Measurements from ENCODE around the gene CHST9. TPM values are rescaled to one million over a fixed set of nuclear protein-coding genes. Genes with fewer than 3 reads are reported as not detected.
"Not testable (repeated sequence)": the region's sequence is repeated elsewhere in the genome, so short reads cannot be mapped to it uniquely, and the experiment has no call there.

CHST9 gene
- polyA plus RNA-seq, 3 donors, result 4.1 to 6.2 (median 4.1) TPM

DNA sequence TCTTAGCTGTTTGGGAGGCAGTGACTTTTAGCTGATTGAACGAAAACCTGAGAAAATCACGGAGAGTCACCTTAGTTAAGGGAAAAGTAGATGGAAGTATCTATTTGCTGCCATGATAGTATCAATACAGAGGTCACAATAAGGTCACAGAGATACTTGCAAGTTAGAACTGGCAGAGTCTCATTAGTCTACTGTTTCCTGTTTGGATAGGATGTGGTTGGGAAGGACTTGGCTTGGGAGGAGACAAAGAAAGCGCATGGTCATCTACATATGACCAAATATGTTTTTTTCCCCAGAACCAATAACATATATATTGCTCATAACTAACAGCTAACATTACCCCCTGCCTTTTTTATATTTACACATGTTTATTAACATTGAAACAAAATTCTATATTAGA lies 241.2 kb downstream of the CHST9 start:
- no peak for DNase-seq (ENCODE audit: low read depth in 3 of 3, low spot score in 2 of 3)

DNA sequence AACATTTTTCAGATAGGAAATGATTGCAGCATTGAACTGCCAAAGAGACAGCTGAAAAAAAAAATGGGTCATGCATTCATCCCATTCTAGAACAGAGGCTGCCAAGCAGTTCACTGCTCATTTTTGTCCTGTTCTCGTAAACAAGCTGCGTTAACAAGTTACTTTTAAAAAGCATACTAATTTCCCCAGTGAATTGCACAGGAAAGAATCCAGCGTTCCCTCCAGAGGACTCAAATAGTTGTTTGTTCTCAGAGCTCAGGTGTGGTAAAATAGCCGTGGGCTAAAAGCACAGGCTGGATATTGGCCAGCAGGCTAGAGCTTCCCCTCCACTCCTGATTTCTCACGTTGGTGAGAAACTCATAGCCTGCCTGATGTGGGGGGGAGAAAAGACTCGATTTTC lies 243.5 kb downstream of the CHST9 start:
- no peak for DNase-seq (ENCODE audit: low read depth in 3 of 3, low spot score in 2 of 3)

DNA sequence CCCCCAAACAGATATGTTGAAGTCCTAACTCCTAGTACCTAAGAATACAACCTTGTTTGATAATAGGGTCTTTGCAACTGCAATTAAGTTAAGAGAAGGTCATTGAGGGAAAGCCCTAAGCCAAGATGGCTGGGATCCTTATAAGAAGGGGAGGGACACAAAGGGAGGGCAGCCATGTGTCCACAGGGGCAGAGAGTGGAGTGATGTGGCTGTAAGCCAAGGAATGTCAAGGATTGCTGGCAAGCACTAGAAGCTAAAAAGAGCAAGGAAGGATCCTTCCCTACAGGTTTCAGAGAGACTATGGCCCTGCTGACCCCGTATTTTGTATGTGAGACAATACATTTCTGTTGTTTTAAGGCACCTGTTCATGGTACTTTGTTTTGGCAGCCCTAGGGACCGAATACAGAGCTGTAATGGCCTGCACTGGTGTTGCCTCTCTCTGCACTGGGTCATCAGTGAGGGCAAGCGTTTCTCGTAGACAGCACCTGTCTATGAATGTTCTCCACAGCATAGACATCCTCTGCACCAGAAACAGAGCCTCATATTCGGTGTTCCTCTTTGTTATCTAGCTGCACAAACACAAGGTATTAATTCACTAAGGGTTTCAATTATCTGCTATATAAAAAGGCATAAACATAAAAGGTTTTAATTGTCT lies 244.2 kb downstream of the CHST9 start:
- no peak for DNase-seq (ENCODE audit: low read depth in 3 of 3, low spot score in 2 of 3)

DNA sequence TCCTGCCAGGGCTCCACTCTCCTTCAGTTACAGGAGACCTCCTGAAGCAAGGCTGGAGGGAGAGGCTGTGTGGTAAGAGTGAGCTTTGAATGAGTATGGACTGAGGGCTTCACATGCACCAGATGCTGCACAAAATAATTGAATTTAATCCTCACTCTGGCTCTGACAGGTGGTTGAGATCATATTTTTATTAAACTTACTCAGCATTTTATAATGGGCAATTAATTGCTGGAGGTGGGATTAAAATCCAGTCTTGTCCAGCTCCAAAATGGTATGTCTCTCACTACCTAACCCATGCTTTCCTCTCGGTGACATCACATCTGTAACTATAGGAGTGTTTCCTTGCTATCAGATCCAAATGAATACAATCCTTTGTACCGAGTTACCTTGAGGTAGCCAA lies 253.4 kb downstream of the CHST9 start:
- no peak for DNase-seq (ENCODE audit: low read depth in 3 of 3, low spot score in 2 of 3)

DNA sequence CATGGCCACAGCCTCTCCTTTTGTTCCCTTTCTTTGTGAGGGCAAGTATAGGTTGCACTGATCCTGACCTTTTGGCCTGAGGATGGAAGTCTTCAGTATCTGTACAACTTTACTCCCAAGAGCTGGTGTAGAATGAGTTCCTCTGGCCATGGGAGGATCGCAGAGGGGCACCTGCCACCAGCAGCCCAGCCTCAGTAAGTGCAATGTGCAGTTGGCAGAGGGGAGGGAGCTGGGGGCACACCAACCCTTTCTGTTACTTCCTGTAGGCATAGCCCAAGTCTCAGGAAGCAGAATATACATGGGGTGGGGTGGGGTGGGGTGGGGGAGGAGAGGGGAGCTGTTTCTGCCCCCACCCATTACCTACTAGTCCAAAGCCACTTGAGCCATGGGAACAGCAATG lies 254.5 kb downstream of the CHST9 start:
- no peak for DNase-seq (ENCODE audit: low read depth in 3 of 3, low spot score in 2 of 3)

DNA sequence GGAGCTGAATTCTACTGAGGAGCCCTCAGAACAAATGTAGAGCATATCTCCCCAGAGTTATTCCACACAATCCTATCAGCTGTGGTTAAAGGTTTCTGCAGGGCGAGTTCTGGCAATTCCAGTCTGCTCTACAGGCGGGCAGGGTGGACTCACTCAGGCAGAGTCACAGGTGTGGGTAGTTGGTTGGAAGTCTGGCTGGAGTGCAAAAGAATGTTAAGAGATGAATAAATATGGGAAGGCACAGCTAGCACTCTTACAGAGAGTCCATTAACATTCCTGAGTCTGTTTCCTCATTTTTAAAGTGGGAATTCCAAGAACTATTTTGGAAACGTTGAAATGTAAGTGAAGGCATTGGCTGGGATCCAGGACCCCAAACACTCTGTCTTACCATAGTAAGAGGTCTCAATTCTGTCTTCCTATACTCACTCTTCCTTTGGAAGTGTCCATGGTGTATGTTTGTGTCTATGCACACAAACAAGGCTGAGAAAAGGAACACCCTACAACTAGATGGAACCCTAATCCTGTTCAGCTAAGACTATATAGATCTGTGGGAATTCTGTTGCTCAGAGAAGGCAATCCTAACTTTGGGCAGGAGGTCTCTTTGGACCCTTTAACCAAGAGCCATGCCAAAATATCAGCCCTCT lies 256.3 kb downstream of the CHST9 start:
- DNase-seq (ENCODE audit: low read depth in 3 of 3, low spot score in 2 of 3), result no peak

DNA sequence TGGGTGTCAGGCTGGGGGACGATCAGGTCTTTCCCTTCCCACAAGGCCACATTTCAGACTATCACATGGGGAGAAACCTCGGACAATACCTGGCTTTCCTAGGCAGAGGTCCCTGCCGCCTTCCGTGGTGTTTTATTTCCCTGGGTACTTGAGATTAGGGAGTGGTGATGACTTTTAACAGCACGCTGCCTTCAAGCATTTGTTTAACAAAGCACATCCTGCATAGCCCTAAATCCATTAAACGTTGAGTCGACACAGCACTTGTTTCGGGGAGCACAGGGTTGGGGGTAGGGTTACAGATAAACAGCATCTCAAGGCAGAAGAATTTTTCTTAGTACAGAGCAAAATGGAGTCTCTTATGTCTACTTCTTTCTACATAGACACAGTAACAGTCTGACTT lies 257.3 kb downstream of the CHST9 start:
- not testable (repeated sequence) for DNase-seq (ENCODE audit: low read depth in 3 of 3, low spot score in 2 of 3)

DNA sequence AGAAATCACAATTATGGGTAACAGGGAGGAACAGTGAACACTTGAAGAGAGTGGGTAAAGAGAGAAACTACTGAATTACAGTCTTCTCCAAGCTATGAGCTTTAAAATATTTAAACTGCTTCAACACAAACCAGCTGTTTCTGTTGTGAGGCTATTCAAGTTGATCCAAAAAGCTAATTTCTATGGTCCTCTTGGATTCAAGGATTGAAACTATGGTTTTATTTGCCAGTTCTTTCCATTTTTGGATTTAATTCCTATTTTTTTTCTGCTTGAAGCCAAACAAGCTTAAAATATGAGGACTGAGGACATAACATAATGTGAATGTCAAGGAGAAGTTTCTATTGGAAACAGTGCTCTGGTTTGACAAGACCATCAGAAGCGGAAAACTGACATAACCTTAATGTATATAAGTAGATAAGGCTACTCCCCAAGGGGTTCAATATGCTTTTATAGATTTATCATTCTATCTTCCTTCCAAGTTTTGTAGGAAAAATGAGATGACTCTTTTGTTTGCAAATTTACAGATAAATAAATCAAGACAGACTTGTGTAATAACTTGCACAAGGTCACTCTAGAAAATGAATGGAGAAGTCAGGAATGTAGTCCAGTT lies 258.9 kb downstream of the CHST9 start:
- peak in 2 of 3 donors; percentile 10 to 18 for DNase-seq (ENCODE audit: low read depth in 3 of 3, low spot score in 2 of 3)

DNA sequence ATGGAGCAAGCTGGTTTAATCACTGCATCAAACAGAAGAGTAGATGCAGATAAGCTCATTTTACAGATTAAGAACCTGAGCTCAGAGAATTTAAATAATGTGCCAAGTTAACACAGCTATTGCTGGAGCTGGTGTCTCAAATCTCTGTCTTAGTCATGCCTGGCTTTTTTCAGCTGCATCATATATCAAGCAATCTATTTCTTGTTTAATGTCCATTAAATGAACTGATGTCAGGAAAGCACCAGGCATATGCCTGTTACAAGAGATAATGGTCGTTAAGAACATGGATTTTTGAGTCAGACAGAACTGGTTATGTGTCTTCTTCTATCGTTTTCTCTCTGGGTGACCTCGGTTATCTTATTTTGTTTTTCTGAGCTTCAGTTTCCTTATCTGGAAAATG lies 259.8 kb downstream of the CHST9 start:
- DNase-seq (ENCODE audit: low read depth in 3 of 3, low spot score in 2 of 3), result no peak

DNA sequence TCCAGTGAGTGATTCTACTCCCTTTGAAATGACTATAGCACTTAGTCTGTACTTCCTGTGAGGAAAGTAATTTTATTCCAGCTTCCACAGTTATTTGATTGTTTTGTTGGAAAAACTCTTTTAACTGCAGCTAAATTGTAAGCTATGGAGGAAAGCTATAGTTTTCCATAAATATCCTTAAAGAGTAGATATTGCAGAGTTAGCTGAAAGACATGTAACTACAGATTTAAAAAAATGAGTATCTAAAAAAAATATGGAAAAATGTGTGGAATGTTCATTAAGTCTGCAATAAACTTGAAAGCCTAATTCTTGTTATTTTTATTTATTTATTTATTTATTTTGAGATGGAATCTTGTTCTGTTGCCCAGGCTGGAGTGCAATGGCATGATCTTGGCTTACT lies 262.8 kb downstream of the CHST9 start:
- DNase-seq (ENCODE audit: low read depth in 3 of 3, low spot score in 2 of 3), result no peak

DNA sequence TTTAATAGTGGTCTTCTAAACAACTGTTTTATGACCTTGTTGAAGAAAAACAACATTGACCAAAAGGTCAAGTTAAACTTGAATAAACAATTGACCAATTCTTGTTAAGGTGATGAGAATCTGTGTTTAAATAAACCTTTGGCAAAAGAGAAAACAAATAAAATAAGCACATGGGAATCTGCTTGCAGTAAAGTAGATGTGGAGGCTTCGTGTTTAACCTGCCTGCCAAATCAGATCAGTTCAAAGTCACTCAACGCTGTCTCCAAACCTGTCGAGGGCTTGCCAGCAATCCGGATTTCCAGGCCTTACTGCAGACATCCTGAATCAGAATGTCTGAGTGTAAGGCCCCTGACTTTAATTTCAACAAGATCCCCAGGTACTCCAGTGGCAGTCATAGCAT lies 264.5 kb downstream of the CHST9 start:
- no peak for DNase-seq (ENCODE audit: low read depth in 3 of 3, low spot score in 2 of 3)

DNA sequence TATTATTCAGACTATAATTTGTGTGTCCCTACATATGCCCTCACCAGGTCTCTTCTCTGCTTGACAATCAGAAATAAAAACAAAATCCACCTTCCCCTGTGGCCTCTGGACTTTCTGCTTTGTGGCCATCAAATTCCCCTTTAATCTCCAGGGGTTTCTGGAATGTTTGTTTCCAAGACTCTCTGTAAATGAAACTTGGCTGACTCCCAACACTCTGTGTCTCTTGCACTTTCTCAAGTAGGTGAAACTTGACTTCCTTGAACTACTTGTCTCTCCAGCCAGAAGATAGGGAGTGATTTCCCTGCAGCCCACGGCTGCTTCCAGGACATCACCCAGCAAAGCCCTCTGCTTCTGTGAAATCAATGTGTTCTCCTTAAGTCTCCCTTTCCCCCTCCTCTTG lies 265.5 kb downstream of the CHST9 start:
- peak in 2 of 3 donors; percentile 27 to 38 for DNase-seq (ENCODE audit: low read depth in 3 of 3, low spot score in 2 of 3)

DNA sequence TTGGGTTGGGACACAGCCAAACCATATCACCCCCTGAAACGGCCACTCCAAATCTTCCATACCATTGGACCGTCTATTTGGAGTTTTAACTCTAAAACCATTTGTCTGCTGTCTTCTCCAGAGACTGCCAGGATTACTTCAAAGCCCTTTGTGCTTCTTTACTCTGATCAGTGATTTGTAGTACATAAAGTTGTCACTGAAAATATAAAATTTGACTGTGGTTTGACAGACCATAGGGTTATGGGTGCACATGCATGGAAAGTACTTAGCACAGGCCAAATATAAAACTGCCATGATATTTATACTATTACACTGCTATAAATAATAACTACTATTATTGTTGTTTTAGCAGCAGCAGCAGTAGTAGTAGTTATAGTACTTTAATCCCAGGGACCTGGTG lies 265.9 kb downstream of the CHST9 start:
- peak in 1 of 3 donors; percentile 10 for DNase-seq (ENCODE audit: low read depth in 3 of 3, low spot score in 2 of 3)

DNA sequence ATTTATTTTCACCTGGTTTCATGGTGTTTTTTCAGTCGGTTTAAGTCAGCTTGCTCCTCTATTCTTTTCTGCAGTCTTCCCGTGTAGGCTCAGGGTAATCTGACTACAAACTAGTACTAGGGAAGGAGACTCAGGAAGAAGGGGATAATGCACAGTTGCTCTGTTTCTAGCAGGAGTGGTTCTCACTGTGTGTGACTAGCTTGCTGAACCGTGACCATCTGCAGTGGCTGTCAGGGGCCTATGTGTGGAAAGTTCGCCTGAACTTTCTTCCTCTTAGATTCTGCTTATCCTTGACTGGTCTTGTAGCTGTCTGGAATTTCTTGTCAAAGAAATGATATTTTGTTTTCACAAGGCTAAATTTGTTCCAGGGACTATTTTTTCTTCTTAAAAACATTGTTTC lies 273.3 kb downstream of the CHST9 start:
- peak in 1 of 3 donors; percentile 26 for DNase-seq (ENCODE audit: low read depth in 3 of 3, low spot score in 2 of 3)

DNA sequence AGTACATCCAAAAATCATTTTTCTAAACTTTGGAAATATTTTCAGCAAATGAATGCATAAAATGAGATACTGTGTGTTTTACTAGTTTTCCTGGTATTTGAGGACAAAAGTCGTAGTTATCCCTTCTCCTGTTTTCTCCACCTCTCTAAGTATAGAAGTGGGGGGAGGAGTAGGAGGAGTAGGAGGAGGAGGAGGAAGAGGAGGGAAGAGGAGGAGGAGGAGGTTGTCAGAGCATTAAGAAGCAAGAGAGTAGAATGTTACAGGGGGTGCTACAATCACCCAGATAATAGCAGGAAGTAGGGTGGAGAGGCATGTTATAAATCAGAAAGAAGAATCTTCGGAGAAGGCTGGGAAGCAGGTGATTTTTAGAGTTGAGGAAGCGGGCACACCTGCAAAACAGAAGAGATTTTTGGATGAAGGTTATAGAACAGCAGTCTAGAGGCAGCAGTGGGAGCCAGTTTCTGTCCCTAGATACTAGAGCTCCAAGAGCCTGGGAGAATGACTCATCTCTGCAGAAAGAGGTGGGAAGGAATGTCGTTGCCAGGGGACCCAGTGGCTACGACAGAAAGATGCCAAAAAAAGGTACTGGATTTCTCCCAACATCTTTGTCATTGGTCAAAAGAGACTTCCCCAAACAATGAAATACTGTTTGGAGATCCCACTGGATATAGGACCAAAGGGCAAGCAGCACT lies 275.4 kb downstream of the CHST9 start:
- no peak for DNase-seq (ENCODE audit: low read depth in 3 of 3, low spot score in 2 of 3)

DNA sequence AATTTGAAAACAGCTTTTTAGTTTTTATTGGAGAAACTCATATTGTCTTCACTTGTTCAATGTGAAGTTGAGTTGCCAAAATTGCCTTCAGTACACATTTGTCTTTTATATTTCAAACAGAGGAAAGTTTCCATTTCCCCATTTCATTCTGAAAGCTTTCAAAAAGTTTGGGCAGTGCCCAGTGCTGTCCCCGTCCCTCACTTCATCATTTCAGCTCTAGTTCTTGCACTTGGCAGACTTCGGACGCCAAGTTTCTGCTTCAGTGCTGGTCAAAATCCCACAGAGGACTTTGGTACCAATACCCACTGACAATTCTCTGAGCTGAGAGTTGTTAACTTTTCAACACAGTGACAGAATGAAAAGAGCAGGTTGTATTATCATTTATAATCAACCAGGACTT lies 276.2 kb downstream of the CHST9 start:
- no peak for DNase-seq (ENCODE audit: low read depth in 3 of 3, low spot score in 2 of 3)

DNA sequence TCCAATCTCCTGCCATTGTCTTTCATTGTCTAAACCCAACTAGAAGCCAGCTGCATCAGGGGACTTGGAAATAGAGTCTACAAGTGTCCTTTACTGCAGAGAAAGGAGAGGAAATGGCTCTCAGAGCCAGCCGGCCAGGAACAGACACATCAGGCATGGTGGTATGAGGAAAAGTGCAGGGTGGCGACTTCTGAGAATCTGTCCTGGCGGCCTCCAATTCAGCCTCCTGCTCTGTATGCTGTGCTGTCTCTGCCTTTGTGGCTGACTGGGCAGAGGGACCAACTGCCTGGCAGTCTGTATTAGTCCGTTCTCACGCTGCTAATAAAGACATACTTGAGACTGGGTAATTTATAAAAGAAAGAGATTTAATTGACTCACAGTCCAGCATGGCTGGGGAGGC lies 282.8 kb downstream of the CHST9 start:
- DNase-seq (ENCODE audit: low read depth in 3 of 3, low spot score in 2 of 3), result no peak

DNA sequence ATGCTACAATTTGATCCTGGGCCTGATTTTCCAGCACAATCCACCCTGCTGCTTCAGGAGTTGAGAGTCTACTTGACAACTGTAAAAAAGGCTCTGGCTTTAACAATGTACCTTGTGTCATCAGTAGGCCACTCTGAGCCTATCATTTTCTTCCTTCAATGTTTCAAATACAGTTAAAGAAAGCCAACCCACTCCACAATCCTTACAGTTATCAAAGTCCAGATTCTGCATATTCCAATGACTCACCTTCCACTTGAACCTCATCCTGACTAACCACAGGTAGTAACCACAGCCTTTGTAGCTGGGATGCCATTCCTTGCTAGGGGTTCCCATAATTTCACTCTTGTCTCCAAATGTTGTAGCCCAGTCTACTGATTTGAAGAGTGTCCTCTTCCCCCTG lies 284.1 kb downstream of the CHST9 start:
- no peak for DNase-seq (ENCODE audit: low read depth in 3 of 3, low spot score in 2 of 3)

DNA sequence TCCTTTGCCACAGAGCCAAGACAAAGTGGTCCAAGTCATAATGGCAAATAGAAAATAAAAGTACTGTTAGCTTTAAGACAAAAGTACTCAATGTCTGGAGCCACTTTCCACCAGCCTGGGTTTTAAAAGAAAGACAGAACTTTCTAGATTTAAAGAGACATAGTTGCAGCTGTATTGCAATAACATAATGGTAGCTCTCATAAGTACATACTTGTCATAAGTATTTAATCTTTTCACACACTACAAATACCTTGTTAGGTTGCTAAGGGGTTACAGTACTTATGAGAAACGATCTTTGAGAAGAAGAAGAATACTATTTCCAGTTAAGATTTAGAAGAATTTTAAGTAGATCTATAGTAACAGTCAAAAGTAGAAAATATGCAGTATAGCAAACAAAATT lies 290.7 kb downstream of the CHST9 start:
- DNase-seq (ENCODE audit: low read depth in 3 of 3, low spot score in 2 of 3), result no peak

DNA sequence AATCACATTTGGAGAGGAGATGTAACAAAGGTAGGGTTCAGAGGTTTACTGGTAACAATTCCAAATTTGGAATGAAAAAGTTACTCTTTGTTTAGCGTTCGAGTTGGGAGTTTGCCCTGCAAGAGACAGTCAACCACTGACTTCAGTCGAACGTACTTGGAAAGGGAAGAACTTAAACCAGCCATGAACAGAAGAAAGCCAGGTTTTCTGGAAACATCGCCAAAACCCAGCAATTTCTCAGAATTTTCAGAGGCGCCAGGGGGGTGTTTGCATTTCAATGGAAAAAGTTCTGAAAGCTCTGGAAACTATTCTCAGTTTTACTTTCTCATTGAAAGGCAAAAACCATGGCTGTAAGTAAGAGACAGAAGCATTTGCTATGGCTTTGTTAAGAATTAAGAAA lies 291.1 kb downstream of the CHST9 start:
- DNase-seq (ENCODE audit: low read depth in 3 of 3, low spot score in 2 of 3), result no peak

DNA sequence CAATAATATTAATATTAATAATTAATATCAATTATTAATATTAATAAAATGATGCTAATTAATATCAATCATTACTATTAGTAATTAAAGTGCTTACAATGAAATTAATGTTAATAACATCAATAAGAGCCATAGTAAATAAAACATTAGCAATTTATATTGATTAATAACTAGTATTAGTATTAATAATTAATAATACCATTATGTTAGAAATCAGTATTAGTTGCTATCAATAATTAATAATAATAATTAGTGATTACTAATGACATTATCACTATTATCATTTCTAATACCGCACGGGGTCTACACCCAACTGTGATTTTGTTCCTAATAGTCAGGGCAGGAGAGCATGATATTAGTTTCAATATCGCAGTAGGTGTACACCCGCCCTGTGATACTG lies 296.8 kb downstream of the CHST9 start:
- DNase-seq (ENCODE audit: low read depth in 3 of 3, low spot score in 2 of 3), result no peak
